Uterus (tissue), 4 donors: Measurements from ENCODE around the gene HSPA5. TPM values are rescaled to one million over a fixed set of nuclear protein-coding genes. Genes with fewer than 3 reads are reported as not detected.
"Not testable (repeated sequence)": the region's sequence is repeated elsewhere in the genome, so short reads cannot be mapped to it uniquely, and the experiment has no call there.

Source experiments
- DNase-seq, 2 donors: peaks; one replicate each; pipeline ENCODE4 v3.0.0-alpha.2; 2019 to 2020
- H3K27ac ChIP-seq, 2 donors: fragments of 200-600 bp; sonication (generic); 1 replicate in 1 of 2; 2 replicates in 1 of 2; pipeline ENCODE4 v1.5.1; 2016 to 2018
- H3K27me3 ChIP-seq, 2 donors: fragments of 200-600 bp; sonication (generic); one replicate each; pipeline ENCODE4 v1.5.1; 2018 to 2019; ENCODE audit warnings: control low read depth in 1 of 2
- H3K36me3 ChIP-seq, 2 donors: fragments of 200-600 bp; sonication (generic); one replicate each; pipeline ENCODE4 v1.5.1; 2019; ENCODE audit warnings: control low read depth in 1 of 2
- H3K4me1 ChIP-seq, 2 donors: fragments of 200-600 bp; sonication (generic); one replicate each; pipeline ENCODE4 v1.5.1; 2018 to 2019; ENCODE audit warnings: control low read depth in 1 of 2
- H3K4me3 ChIP-seq, 2 donors: fragments of 200-600 bp; sonication (generic); 1 replicate in 1 of 2; 2 replicates in 1 of 2; pipeline ENCODE4 v1.5.1; 2018 to 2019; ENCODE audit warnings: mild to moderate bottlenecking in 1 of 2
- H3K9me3 ChIP-seq, 2 donors: fragments of 200-600 bp; sonication (generic); one replicate each; pipeline ENCODE4 v1.5.1; 2019; ENCODE audit warnings: control low read depth in 1 of 2
- CTCF ChIP-seq, 4 experiments: fragments of 200-600 bp in 2 of 4; fragments of 450-650 bp in 2 of 4; sonication (generic) in 2 of 4; IDR thresholded peaks; one replicate each; pipeline ENCODE4 v1.5.1; 2016 to 2019; ENCODE audit warnings: antibody characterized with exemption in 4 of 4, mild to moderate bottlenecking in 2 of 4, moderate library complexity in 1 of 4
- POLR2A ChIP-seq, 2 donors: fragments of 450-650 bp; IDR thresholded peaks; one replicate each; pipeline ENCODE4 v1.6.1; 2016; ENCODE audit warnings: antibody characterized with exemption in 2 of 2, mild to moderate bottlenecking in 1 of 2, moderate library complexity in 1 of 2
- intact Hi-C: fragments of 100-400 bp; cut with DNase I; formaldehyde crosslinking; loops from one replicate; pipeline ENCODE4 v1.15.1; 2023; ENCODE audit warnings: low total_unique reads
- total RNA-seq, 4 donors: library from RNA; depleted of rRNA in 3 of 4; stranded (reverse); fragments of >200 nt in 3 of 4; gene quantifications; one replicate each; pipeline versions ENCODE4 v1.1.0 to v1.2.4, GENCODE V29; 2014 to 2023
- donor health status: DM: yes; HTN: yes; CAD: no.

The HSPA5 gene
- total RNA-seq, 4 donors from 2014 or later, result 23.1 to 143 (median 88.4) TPM

DNA sequence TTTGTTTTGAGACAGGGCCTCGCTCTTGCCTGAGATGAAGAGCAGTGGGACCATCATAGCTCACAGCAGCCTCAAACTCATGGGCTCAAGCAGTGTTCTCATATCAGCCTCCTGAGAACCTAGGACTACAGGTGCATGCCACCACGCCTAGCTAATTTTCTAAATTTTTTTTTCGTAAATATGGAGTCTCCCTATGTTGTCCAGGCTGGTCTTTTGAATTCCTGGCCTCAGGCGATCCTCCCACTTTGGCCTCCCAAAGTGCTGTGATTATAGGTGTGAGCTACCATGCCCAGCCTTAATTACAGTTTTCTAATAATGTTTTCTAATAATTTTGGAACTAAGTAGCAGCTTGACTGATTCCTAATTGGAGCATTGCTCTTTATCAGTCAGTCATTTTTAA is 35.6 kb upstream of the HSPA5 start:
- TF ChIP-seq CTCF (IDR thresholded peaks at IDR 0.05) (no peak), POLR2A (IDR thresholded peaks at IDR 0.05) (no peak)
- Histone ChIP-seq H3K4me1 (no peaks in the 10 kb centered on the region), H3K4me3 (no peak overlapping the region), H3K27me3 (no peaks in the 10 kb centered on the region), H3K9me3 (no peaks in the 10 kb centered on the region), H3K36me3 (no peaks in the 10 kb centered on the region), H3K27ac (no peak overlapping the region)
- intact Hi-C loops, result no loop called here
- no peak for DNase-seq

GRCh38 chr9:125272697-125273096 is 31.6 kb upstream of the HSPA5 start:
- DNase-seq, result no peak
- H3K27ac ChIP-seq, result no peak overlapping the region
- no peaks in the 10 kb centered on the region for H3K36me3 ChIP-seq
- no peak overlapping the region for H3K4me3 ChIP-seq
- H3K9me3 ChIP-seq, result no peaks in the 10 kb centered on the region
- H3K27me3 ChIP-seq, result no peaks in the 10 kb centered on the region
- no peaks in the 10 kb centered on the region for H3K4me1 ChIP-seq
- intact Hi-C loops, result no loop called here
- TF ChIP-seq POLR2A (IDR thresholded peaks at IDR 0.05) (no peak), CTCF (IDR thresholded peaks at IDR 0.05) (no peak)

DNA sequence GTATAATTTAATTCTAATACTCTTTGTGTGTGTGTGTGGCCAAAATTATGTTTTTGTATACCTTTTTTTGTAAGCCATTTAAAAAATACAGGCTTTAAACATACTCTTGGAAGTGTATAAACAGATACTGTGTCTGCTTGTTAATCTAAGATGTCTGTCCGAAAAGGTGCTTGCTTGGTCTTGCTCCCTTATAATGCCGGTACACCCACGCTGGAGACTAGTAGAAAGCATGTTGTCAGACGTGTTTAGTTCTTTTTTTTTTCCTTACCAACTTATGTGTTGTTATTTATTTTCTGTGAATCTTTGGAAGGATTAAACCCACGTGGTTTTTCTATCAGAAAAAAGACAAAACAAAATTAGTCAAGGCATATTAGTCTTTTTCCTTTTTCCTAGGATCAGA is 29.9 kb upstream of the HSPA5 start:
- H3K4me3 ChIP-seq, result no peak overlapping the region
- no peaks in the 10 kb centered on the region for H3K27me3 ChIP-seq
- H3K27ac ChIP-seq, result no peak overlapping the region
- H3K9me3 ChIP-seq, result no peaks in the 10 kb centered on the region
- no peak for DNase-seq
- TF ChIP-seq POLR2A (IDR thresholded peaks at IDR 0.05), result no peak
- TF ChIP-seq CTCF (IDR thresholded peaks at IDR 0.05), result no peak
- no peaks in the 10 kb centered on the region for H3K4me1 ChIP-seq
- intact Hi-C loops, result no loop called here
- no peaks in the 10 kb centered on the region for H3K36me3 ChIP-seq

DNA sequence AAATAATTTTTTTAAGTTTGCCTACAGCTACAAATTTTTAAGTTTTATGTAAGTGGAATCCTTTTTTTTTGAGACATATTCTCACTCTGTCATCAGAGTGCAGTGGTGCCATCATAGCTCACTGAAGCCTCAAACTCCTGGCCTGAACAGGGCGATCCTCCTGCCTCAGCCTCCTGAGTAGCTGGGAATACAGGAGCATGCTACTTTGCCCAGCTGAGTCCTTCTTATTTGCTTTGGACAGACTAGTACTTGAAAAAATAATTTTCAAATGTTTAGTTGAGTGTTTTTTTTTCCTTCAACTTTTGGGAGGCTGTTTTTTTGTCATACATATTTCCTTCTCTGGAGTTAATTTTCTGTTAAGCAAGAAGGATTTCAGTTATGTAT is 27.9 kb upstream of the HSPA5 start:
- Histone ChIP-seq H3K4me1 (no peaks in the 10 kb centered on the region), H3K4me3 (no peak overlapping the region), H3K36me3 (no peaks in the 10 kb centered on the region), H3K27me3 (no peaks in the 10 kb centered on the region), H3K9me3 (no peaks in the 10 kb centered on the region), H3K27ac (no peak overlapping the region)
- intact Hi-C loops, result no loop called here
- no peak for DNase-seq
- TF ChIP-seq CTCF (IDR thresholded peaks at IDR 0.05) (no peak), POLR2A (IDR thresholded peaks at IDR 0.05) (no peak)

DNA sequence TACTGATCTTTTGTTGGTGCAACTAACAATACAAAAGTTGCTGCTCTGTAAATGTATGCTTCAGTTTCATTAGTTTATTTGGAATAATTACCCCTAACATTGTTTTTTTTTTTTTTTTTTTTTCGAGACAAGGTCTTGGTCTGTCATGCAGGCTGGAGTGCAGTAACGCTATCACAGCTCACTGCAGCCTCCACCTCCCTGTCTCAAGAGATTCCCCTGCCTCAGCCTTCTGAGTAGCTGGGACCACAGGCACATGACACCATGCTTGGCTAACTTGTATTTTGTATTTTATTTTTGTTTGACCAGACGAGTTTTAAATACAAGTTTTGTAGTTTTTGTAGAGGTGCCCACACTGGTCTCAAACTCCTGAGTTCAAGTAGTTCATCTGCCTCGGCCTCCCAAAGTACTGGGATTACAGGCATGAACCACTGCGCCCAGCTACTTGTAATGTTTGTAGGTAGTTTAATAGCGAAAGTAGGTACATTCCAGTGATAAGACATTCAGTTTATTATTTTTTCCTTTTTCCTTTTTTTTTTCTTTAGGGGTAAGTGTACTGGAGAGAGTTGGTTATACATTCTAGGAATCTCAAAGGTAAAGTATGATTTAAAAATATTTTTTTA is 27.4 kb upstream of the HSPA5 start:
- no peaks in the 10 kb centered on the region for H3K9me3 ChIP-seq
- no peak for DNase-seq
- intact Hi-C loops, result no loop called here
- H3K36me3 ChIP-seq, result no peaks in the 10 kb centered on the region
- H3K4me1 ChIP-seq, result no peaks in the 10 kb centered on the region
- H3K27ac ChIP-seq, result no peak overlapping the region
- H3K4me3 ChIP-seq, result no peak overlapping the region
- no peaks in the 10 kb centered on the region for H3K27me3 ChIP-seq
- no peak for TF ChIP-seq CTCF (IDR thresholded peaks at IDR 0.05)
- no peak for TF ChIP-seq POLR2A (IDR thresholded peaks at IDR 0.05)

GRCh38 chr9:125264068-125264467 is 22.9 kb upstream of the HSPA5 start:
- H3K27ac ChIP-seq, H3K27me3 ChIP-seq, intact Hi-C loops, H3K4me1 ChIP-seq, DNase-seq, H3K4me3 ChIP-seq, H3K36me3 ChIP-seq, H3K9me3 ChIP-seq: not testable (repeated sequence)
